Stimulated activated CD4-positive, alpha-beta T cell treated with anti-CD3 and anti-CD28 coated beads, TNF-alpha, amount 100 ng/mL, for 4 hours (primary cell): ENCODE data around the gene CDT1.

Experiments
- DNase-seq, 3 experiments: peaks; one replicate each; pipeline ENCODE4 v3.0.0-alpha.2; 2020; ENCODE audit warnings: low read depth in 3 of 3

CDT1 gene

DNA sequence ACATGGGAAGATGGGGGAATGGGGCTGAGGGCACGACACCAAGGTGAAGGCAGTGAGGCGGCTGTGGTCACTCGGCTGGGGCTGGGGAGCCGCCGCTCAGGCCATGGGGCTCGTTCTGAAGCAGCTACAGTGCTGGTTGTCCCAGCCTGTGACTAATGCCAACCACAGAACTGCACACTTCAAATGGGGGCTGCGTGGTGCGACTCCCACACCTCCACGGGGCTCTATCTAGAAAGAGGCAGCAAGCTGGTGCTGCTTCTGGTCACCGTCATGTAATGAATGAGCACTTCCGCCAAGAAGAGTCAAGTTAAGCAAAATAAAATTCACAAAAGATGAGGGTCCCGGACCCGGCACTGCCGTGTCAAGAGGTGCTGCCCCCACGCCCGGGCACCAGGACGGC lies 33.2 kb downstream of the CDT1 start:
- no peak for DNase-seq

GRCh38 chr16:88837806-88838205 lies 34.2 kb downstream of the CDT1 start:
- no peak for DNase-seq

GRCh38 chr16:88838566-88838965 lies 35.0 kb downstream of the CDT1 start:
- no peak for DNase-seq

- no peak for DNase-seq
These were observed 35.5 kb downstream of the CDT1 start for GRCh38 chr16:88839026-88839529.

DNA sequence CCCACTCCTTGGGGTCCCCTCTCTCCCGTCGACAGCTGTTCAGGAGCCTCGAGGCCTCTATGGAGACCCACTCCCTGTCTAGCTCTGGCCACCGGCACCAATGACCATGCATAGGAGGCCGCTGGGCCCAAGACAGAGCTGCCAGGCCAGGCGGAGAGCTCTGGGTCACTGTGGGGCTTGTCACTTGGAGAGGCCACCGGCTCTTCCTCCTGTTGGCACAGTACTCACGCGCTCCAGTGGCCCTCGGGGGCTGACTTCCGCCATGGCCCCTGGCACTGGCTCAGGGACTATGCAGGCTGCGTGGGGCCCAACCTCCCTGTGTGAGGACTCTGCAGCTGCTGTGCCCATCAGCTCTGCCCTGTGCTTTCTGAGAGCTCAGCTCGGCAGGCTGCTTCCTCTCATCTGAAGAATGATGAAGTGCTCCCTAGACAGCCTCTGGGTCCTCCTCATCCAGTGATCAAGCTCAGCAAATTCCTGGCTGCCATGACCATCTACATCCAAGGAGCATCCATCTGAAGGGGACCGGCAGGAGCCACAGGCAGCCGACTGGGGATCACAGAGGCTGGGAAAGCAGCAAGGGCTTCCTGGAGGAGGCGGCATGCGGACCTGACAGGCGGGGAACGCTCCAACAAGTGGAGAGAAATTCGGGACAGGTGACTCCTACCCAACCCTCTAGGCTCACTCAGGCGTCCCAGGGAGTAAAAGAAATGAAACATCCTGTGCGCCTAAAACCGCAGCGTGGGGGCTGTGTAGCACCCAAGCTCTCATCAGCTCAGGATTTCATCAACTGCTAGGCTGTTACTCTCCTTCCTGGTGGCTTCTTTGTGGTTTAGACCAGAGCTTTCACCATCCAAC lies 36.4 kb downstream of the CDT1 start:
- no peak for DNase-seq

- DNase-seq: no peak
These were observed 37.1 kb downstream of the CDT1 start for GRCh38 chr16:88840600-88841215.

DNA sequence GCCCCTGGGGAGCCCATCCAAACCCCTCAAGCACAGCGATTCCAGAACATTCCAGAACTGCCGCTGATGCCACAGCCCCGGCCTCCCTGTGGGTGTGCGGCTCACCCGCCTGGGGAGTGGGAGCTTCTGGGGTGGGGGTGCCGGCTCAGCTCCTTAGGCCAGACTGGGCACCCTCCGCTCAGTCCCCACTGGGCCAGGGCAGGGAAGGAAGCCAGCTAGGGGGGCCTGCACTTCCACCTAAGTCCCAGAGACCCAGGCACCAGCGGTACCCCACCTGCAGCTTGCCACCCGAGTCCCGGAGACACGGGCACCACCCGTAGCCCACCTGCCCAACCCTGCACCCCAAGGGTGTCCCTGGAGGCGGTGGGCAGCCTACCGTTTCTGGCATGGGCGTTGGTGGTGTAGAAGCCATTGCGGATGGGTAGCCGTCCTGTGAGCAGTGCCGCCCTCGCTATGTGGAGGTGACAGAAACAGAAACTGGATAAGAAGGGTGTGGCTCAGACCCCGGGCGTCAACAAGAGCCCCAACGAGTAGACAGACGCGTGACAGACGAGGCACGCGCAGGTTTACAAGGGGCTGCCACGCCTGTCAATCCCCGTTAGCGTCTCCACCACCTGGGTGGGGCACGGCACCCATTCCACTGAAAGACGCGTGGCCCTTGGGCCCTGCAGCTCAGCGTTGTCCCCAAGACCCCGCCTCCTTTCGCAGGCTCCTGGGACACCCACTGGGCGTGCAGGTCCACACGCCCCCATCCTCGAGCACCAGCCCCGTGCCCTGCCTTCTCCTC lies 38.1 kb downstream of the CDT1 start:
- no peak for DNase-seq

DNA sequence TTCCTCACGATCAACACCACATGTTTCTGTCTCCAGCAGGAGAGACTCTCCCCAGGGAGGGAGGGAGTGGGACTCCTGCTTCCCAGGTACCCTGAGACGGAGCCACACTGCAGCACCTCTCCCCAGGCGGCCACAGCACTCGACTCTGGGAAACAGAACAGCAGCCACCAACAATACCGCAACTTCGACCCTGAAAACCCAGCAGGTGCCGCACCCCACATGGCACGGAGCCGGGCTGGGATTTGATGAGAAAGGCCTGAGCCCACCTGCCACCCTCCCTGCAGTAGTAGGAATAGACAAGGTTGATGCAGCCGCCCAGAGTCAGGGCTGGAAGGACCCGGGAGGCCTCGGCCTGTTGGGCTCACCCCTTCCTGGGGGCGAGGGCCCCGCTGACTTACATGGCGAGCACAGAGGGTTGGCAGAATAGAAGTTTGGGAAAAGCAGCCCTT lies 38.7 kb downstream of the CDT1 start:
- no peak for DNase-seq

GRCh38 chr16:88842806-88843205 lies 39.2 kb downstream of the CDT1 start:
- no peak for DNase-seq

- no peak for DNase-seq
These were observed 39.7 kb downstream of the CDT1 start for GRCh38 chr16:88843256-88843655.

DNA sequence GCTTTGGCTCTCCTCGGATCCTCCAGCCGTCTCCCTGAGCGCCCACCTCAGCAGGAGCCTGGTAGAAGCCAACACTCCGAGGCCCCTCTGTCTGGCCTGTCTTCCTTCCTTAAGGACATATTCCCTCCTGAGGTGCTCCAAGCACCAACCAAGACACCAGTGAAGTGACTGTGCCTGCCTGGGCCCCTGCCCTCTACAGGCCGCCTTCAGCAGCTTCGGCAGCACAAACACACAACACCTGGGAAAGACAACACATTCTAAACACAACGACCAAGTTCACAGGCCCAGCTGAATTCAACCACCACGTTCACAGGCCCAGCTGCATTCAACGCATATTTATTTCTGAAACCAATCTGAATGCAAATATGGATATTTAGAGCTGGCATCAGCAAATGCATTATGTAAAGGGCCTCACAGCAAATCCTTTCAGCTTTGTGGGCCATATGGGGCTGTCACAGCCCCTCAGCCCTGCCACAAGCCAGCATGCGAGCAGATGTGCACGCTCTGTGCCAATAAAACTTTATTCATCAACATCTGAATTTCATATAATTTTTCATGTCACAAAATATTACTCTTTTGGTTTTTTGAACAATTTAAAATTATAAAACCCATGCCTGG lies 40.9 kb downstream of the CDT1 start:
- no peak for DNase-seq

DNA sequence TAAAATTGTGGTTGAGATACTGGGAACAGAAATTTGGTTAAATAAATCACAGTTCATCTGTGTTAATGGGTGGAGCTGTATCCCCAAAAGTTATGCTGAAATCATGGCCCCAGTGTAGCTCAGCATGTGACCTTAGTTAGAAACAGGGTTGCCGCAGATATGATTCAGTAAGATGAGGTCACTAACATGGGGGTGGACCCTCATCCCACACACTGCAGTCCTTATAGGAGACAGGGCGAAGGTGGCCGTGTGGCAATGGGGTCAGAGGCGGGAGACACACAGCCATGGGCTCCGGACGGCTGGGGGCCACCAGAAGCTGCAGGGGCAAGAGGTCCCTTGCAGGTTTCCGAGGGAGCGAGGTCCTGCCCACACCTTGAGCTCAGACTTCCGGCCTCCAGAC lies 42.5 kb downstream of the CDT1 start:
- no peak for DNase-seq

DNA sequence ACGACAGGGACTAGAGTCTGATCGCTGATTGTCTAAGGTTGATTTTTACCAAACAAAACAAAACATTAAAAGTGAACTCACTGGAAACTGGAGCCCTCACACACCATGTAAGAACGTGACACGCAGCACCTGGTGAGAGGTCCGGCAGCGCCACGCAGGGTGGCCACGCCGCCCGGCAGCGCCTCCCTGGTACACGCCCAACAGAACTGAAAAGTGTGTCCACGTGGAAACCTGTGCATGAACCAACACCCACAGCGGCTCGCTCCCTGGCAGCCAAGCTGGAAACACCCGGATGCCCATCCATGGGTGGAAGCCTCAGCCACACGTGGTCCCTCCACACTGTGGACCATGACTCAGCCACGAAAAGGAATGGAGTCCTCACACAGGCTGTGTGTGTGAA lies 44.1 kb downstream of the CDT1 start:
- no peak for DNase-seq

GRCh38 chr16:88848557-88848956 lies 45.0 kb downstream of the CDT1 start:
- no peak for DNase-seq

DNA sequence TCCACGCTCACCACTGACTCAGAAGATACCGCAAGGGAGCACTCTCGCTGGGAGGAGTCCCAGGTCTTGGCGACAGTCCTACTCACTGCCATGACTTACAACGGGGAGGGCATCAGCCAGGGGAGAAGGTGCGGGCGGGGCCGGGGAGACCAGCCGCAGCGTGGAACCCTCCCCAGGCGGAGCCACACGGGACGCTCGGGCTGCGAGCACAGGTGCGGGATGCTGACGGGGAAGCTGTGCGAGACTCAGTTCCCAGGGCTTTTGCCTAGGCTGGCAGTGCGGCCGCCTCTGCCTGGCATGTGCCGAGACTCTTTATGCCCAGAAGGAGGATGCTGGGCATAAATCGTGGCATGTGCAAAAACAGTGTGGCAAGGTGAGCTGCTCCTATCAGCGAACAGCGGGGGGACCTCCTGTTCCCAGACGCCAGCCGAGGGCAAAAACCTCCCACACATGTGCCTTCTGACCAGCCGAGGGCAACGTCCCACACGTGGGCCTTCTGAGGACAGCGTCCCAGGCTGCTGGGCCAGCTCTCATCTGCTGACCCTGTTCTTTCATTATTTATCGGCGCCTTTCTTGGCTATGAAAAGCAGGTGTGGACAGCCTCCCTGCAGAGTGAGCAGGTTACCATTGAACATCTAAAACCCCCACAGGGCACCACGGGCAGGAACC lies 47.1 kb downstream of the CDT1 start:
- no peak for DNase-seq

GRCh38 chr16:88851616-88852015 lies 48.0 kb downstream of the CDT1 start:
- no peak for DNase-seq

- DNase-seq: no peak
These were observed 49.8 kb downstream of the CDT1 start for GRCh38 chr16:88853325-88853941.

DNA sequence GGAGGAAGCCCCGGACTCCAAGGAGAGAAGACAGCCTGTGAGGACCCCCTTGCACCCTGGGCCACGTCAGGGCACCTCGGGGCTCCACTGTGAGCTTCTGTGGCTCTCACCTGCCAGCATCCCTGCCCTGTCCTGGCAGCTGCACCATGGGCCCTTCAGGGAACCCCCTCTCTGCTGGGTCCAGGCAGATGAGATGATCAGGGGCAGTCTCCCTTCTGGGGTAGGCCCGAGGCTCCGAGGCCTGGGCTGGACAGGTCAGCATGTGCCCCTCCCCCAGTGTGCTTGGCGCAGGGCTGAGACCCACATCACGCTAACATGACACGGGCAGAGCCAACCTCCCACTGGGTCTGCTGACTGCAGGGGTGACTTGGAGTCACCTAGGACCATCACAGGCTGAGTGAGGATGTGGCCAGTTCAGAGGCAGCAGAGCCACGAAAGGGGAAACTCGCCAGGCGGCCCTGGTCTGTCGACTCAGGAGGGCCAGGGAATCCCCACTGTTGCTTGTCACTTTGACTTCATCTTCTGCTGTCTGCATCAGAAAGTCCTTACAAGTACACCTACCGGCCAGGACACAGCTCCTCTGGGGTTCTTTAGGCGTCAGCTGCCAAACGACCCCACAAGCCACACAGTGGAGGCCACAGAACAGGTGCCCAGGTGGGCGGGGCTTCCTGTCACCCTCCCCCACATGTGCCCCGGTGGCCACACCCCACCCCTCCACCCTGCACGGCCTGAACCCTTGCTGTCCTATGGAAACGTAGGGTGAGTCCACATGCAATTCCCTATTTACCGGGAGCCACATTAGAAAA lies 50.9 kb downstream of the CDT1 start:
- DNase-seq: no peak

DNA sequence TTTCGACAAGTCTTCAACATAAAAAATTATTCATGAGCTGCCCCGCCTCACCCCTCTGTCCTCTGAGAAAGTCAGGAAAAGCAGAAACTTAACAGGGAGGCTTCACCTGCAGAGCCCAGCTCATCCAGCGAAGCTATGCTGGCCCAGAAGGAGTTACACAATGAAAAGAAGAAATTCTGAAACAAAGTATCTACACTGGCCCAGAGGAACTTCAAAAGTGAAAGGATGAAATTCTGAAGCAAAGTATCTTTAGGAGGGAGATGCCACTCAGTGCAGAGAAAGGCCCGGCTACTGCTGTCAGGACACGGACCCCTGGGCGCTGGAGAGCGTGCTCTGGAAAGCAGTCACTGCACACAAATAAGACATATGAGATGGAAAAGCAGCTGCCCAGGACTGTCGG lies 51.6 kb downstream of the CDT1 start:
- no peak for DNase-seq

- no peak for DNase-seq
These were observed 52.1 kb downstream of the CDT1 start for GRCh38 chr16:88855736-88856121.
